Chondrocyte (in vitro differentiated cells): ENCODE results near the gene NXPE3. TPM values are rescaled to one million over a fixed set of nuclear protein-coding genes. Genes with fewer than 3 reads are reported as not detected.

Experiments used
- DNase-seq: peaks from one replicate; pipeline ENCODE4 v3.0.0; 2021; ENCODE audit warnings: mixed read lengths, low spot score
- H3K27ac Mint-ChIP-seq: one replicate; pipeline ENCODE4 v1.8.0; 2021; ENCODE audit warnings: mild to moderate bottlenecking, moderate library complexity, mixed read lengths; ENCODE audit not compliant: unreplicated experiment
- H3K27me3 Mint-ChIP-seq: 2 replicates; pipeline ENCODE4 v1.8.0; 2021; ENCODE audit warnings: low read depth, mixed read lengths
- H3K36me3 Mint-ChIP-seq: 2 replicates; pipeline ENCODE4 v1.8.0; 2021; ENCODE audit warnings: low read depth, mixed read lengths
- H3K4me1 Mint-ChIP-seq: 2 replicates; pipeline ENCODE4 v1.8.0; 2021; ENCODE audit warnings: low read depth, mild to moderate bottlenecking, mixed read lengths
- H3K4me3 Mint-ChIP-seq: one replicate; pipeline ENCODE4 v1.8.0; 2021; ENCODE audit warnings: mild to moderate bottlenecking, moderate library complexity, mixed read lengths; ENCODE audit not compliant: unreplicated experiment
- H3K9me3 Mint-ChIP-seq: 2 replicates; pipeline ENCODE4 v1.8.0; 2021; ENCODE audit warnings: low read depth, mixed read lengths
- total RNA-seq: library from RNA; stranded (reverse); gene quantifications from 3 replicates; pipeline ENCODE4 v1.2.1, GENCODE V29; 2021
- TF ChIP-seq, protein P1 (sequence below): fragments of 200-600 bp; sonication (generic); IDR thresholded peaks from 2 replicates; pipeline ENCODE4 v1.5.0; 2021; ENCODE audit warnings: antibody characterized with exemption, mild to moderate bottlenecking, moderate library complexity

Gene NXPE3
- total RNA-seq, 1 donor from 2014 or later: 20.3 TPM

DNA sequence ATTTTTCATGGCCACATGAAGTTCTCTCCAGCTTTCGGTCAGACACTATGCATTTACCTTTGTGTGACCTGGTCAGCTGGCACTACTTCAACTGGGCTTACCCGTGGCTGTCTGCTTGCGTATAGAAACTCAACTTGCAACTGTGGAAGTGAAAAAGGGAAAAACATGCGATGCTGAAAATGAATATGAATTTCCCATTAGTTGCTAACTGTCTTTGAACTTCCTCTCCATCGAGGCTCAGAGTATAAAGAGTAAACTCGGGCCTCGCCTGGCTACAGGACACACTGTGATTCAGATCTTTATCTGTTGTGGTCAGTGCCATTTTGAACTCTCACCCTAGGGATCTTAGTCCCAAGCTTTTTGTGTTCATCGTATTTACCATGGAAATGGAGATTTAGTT lies 97.1 kb downstream of the NXPE3 start:
- no peaks in the 10 kb centered on the region for H3K36me3 Mint-ChIP-seq
- no peak for DNase-seq

More for the DNA sequence above, 97.1 kb downstream of the NXPE3 start:
- Mint-ChIP-seq H3K9me3 (peaks cover 6% of the 10 kb centered on the region), H3K27ac (no peak overlapping the region), H3K27me3 (no peaks in the 10 kb centered on the region), H3K4me1 (no peaks in the 10 kb centered on the region), H3K4me3 (no peak overlapping the region)
- TF ChIP-seq, protein P1, sequence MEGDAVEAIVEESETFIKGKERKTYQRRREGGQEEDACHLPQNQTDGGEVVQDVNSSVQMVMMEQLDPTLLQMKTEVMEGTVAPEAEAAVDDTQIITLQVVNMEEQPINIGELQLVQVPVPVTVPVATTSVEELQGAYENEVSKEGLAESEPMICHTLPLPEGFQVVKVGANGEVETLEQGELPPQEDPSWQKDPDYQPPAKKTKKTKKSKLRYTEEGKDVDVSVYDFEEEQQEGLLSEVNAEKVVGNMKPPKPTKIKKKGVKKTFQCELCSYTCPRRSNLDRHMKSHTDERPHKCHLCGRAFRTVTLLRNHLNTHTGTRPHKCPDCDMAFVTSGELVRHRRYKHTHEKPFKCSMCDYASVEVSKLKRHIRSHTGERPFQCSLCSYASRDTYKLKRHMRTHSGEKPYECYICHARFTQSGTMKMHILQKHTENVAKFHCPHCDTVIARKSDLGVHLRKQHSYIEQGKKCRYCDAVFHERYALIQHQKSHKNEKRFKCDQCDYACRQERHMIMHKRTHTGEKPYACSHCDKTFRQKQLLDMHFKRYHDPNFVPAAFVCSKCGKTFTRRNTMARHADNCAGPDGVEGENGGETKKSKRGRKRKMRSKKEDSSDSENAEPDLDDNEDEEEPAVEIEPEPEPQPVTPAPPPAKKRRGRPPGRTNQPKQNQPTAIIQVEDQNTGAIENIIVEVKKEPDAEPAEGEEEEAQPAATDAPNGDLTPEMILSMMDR: no peak

Other genes starting within 250 kb of the NXPE3 start
- gene TRMT10C, start 217.3 kb upstream of the NXPE3 start, total RNA-seq: 12.8 to 17.6 TPM (median 17.0 TPM) in 3 replicates
- 128 to 145 TPM (median 139 TPM) in 3 replicates for gene PCNP, start 205.0 kb upstream of the NXPE3 start, total RNA-seq
- 13.3 to 17.7 TPM (median 14.7 TPM) in 3 replicates for gene ZBTB11, start 102.1 kb upstream of the NXPE3 start, total RNA-seq
- gene RPL24, start 92.5 kb upstream of the NXPE3 start, total RNA-seq: 649 to 687 TPM (median 652 TPM) in 3 replicates
- 8.5 to 13.7 TPM (median 11.8 TPM) in 3 replicates for gene CEP97, start 54.6 kb upstream of the NXPE3 start, total RNA-seq
- gene NFKBIZ, start 70.3 kb downstream of the NXPE3 start, total RNA-seq: 17.6 to 22.8 TPM (median 18.9 TPM) in 3 replicates